HFFc6 (cell line): Measurements from ENCODE around the gene ZFTA. TPM values are rescaled to one million over a fixed set of nuclear protein-coding genes. Genes with fewer than 3 reads are reported as not detected.

ENCODE experiments used
- DNase-seq: peaks from one replicate; pipeline ENCODE4 v3.0.0-alpha.2; 2018
- H3K27ac Mint-ChIP-seq: 2 replicates; pipeline ENCODE4 v1.8.0; 2020; ENCODE audit warnings: mild to moderate bottlenecking, mixed read lengths
- H3K27me3 Mint-ChIP-seq: 2 replicates; pipeline ENCODE4 v1.8.0; 2021; ENCODE audit warnings: mild to moderate bottlenecking, moderate library complexity, mixed read lengths; ENCODE audit not compliant: insufficient read depth
- H3K36me3 Mint-ChIP-seq: 2 replicates; pipeline ENCODE4 v1.8.0; 2021; ENCODE audit warnings: low read depth, mixed read lengths
- H3K4me1 Mint-ChIP-seq: 2 replicates; pipeline ENCODE4 v1.8.0; 2020; ENCODE audit warnings: low read depth, mixed read lengths
- H3K4me3 Mint-ChIP-seq: 2 replicates; pipeline ENCODE4 v1.8.0; 2020; ENCODE audit warnings: mild to moderate bottlenecking, moderate library complexity, mixed read lengths
- H3K9me3 Mint-ChIP-seq: 2 replicates; pipeline ENCODE4 v1.8.0; 2020; ENCODE audit warnings: mild to moderate bottlenecking, mixed read lengths
- CTCF ChIP-seq: fragments of 200-600 bp; sonication (generic); IDR thresholded peaks from 2 replicates; pipeline ENCODE4 v1.5.0; 2021; ENCODE audit warnings: antibody characterized with exemption, mild to moderate bottlenecking
- total RNA-seq, 6 experiments: library from RNA; stranded (reverse); fragmentation: NEBNext Ultra II Directional; extraction: Animal tissue kit (Norgen Biotek cat#: 25700); gene quantifications; 2 replicates in 1 of 6; 3 replicates in 5 of 6; pipeline ENCODE4 v1.2.3, GENCODE V29; 2021

Gene ZFTA
- total RNA-seq, 6 experiments from 2014 or later, result 18.4 to 21.0 (median 19.5) TPM

- H3K27ac Mint-ChIP-seq, result no peak overlapping the region
- H3K4me3 Mint-ChIP-seq, result no peak overlapping the region
- H3K4me1 Mint-ChIP-seq, result peaks cover 11% of the 10 kb centered on the region
- no peaks in the 10 kb centered on the region for H3K36me3 Mint-ChIP-seq
- no peaks in the 10 kb centered on the region for H3K9me3 Mint-ChIP-seq
- DNase-seq, result no peak
- H3K27me3 Mint-ChIP-seq, result no peaks in the 10 kb centered on the region
- TF ChIP-seq CTCF, result no peak
Measured at GRCh38 chr11:63804259-63804658, 35.7 kb upstream of the ZFTA start.

DNA sequence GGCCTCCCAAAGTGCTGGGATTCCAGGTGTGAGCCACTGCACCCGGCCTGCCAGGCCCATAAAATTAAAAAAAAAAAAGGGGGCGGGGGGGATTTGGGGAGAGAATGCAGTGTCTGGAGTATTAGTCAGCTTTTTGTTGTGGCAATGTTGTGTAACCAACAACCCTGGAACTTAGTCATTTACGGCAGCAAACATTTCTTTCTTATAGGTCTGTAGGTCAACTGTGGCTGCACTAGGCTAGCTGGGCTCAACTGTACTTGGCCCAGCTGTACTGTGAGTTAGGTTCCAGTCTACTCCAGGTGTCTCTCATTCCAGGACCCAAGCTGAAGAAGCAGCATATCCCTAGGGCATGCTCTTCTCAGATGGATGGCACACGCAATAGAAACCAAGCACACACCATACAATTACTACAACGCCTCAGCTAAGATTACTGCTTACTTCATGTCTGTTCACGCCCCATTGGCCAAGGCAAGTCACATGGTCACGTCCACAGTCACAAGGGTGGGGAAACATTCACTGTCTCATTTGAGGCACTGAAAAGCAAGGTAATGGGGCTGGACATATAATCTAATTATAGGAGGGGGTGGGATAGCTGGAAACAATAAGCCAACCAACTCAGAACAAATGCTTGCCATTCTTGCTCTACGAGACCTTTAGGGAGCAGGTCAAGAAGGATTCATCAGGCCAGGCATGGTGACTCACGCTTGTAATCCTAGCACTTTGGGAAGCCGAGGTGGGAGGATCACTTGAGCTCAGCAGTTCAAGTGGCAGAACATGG, 34.3 kb upstream of the ZFTA start:
- Mint-ChIP-seq H3K4me1 (peaks cover 11% of the 10 kb centered on the region), H3K27ac (peak overlapping the region; percentile 71), H3K9me3 (no peaks in the 10 kb centered on the region), H3K4me3 (peak overlapping the region; percentile 26; the same call in 1 of the 2 replicates), H3K36me3 (no peaks in the 10 kb centered on the region), H3K27me3 (no peaks in the 10 kb centered on the region)
- peak; percentile 55 for DNase-seq
- TF ChIP-seq CTCF, result no peak

DNA sequence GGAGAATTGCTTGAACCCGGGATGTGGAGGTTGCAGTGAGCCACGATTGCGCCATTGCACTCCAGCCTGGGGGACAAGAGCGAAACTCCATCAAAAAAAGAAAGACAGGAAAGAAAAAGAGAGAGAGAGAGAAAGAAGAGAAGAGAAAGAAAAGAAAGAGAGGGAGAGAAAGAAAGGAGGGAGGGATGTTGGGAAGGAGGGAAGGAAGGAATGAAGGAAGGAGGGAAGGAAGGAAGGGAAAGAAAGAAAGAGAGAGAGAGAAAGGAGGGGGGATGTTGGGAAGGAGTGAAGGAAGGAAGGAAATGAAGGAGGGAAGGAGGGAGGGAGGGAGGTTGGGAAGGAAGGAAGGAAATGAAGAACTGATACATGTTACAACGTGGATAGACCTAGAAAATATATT, 32.3 kb upstream of the ZFTA start:
- no peaks in the 10 kb centered on the region for H3K27me3 Mint-ChIP-seq
- H3K36me3 Mint-ChIP-seq, result no peaks in the 10 kb centered on the region
- DNase-seq, result no peak
- H3K9me3 Mint-ChIP-seq, result no peaks in the 10 kb centered on the region
- peaks cover 11% of the 10 kb centered on the region for H3K4me1 Mint-ChIP-seq
- H3K4me3 Mint-ChIP-seq, result no peak overlapping the region
- no peak overlapping the region for H3K27ac Mint-ChIP-seq
- TF ChIP-seq CTCF, result no peak

DNA sequence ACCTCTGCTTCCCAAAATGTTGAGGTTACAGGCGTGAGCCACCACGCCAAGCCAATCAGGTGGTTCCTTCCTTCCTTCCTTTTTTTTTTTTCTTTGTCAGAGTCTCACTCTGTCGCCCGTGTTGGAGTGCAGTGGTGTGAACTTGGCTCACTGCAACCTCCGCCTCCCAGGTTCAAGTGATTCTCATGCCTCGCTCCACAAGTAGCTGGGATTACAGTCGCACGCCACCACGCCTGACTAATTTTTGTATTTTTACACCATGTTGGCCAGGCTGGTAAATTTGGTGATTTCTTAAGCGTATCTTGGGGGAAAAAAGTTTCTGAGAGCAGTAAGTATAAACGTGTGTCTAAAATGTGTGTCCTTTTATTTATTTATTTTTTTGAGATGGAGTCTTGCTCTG, 26.5 kb upstream of the ZFTA start:
- Mint-ChIP-seq H3K36me3 (peaks cover 14% of the 10 kb centered on the region), H3K27me3 (no peaks in the 10 kb centered on the region), H3K27ac (no peak overlapping the region), H3K9me3 (peaks cover 14% of the 10 kb centered on the region), H3K4me1 (no peaks in the 10 kb centered on the region), H3K4me3 (no peak overlapping the region)
- DNase-seq, result no peak
- no peak for TF ChIP-seq CTCF

GRCh38 chr11:63793161-63793560, 24.6 kb upstream of the ZFTA start:
- peaks cover 14% of the 10 kb centered on the region for H3K36me3 Mint-ChIP-seq
- H3K27me3 Mint-ChIP-seq, result no peaks in the 10 kb centered on the region
- H3K9me3 Mint-ChIP-seq, result peaks cover 14% of the 10 kb centered on the region
- no peaks in the 10 kb centered on the region for H3K4me1 Mint-ChIP-seq
- no peak overlapping the region for H3K4me3 Mint-ChIP-seq
- H3K27ac Mint-ChIP-seq, result no peak overlapping the region
- no peak for TF ChIP-seq CTCF
- DNase-seq, result no peak
